HG03064 (cell line): ENCODE results near the gene AGO1.

ENCODE experiments used
- ATAC-seq: cut with Tn5 transposase; IDR thresholded peaks from one replicate; pipeline ENCODE4 v1.9.1; 2021; ENCODE audit warnings: low read depth; ENCODE audit not compliant: unreplicated experiment

Gene AGO1

GRCh38 chr1:35902671-35903070 lies 19.7 kb downstream of the AGO1 start:
- ATAC-seq, result no peak

- no peak for ATAC-seq
These were observed 31.7 kb downstream of the AGO1 start for GRCh38 chr1:35914717-35915116.

GRCh38 chr1:35915693-35916092 lies 32.7 kb downstream of the AGO1 start:
- no peak for ATAC-seq

GRCh38 chr1:35923791-35924221 lies 40.8 kb downstream of the AGO1 start:
- no peak for ATAC-seq

GRCh38 chr1:35924838-35925237 lies 41.8 kb downstream of the AGO1 start:
- no peak for ATAC-seq

- no peak for ATAC-seq
These were observed 42.7 kb downstream of the AGO1 start for GRCh38 chr1:35925741-35926140.

- no peak for ATAC-seq
These were observed 44.5 kb downstream of the AGO1 start for GRCh38 chr1:35927472-35927871.

GRCh38 chr1:35929730-35930592 lies 47.0 kb downstream of the AGO1 start:
- ATAC-seq, result no peak

GRCh38 chr1:35930593-35931445 lies 47.8 kb downstream of the AGO1 start, which contains the start of gene AGO3:
TSS of gene AGO3 (plus strand) at chr1:35931105. CDS start at chr1:35931427, 322 bp downstream.
- peak; percentile 79 for ATAC-seq

GRCh38 chr1:35931446-35932157 lies 48.6 kb downstream of the AGO1 start:
- peak; percentile 41 for ATAC-seq

- ATAC-seq, result no peak
These were observed 49.2 kb downstream of the AGO1 start for GRCh38 chr1:35932158-35932636.

- no peak for ATAC-seq
These were observed 49.9 kb downstream of the AGO1 start for GRCh38 chr1:35932941-35933340.

GRCh38 chr1:35935442-35936388 lies 52.7 kb downstream of the AGO1 start:
- ATAC-seq, result no peak

GRCh38 chr1:35936838-35937237 lies 53.8 kb downstream of the AGO1 start:
- no peak for ATAC-seq

- ATAC-seq, result no peak
These were observed 56.5 kb downstream of the AGO1 start for GRCh38 chr1:35939484-35939883.

GRCh38 chr1:35945327-35945726 lies 62.3 kb downstream of the AGO1 start:
- ATAC-seq, result no peak

- no peak for ATAC-seq
These were observed 64.5 kb downstream of the AGO1 start for GRCh38 chr1:35947547-35947946.

- no peak for ATAC-seq
These were observed 75.5 kb downstream of the AGO1 start for GRCh38 chr1:35958558-35958957.

GRCh38 chr1:35959304-35959703 lies 76.3 kb downstream of the AGO1 start:
- no peak for ATAC-seq

GRCh38 chr1:35962952-35963351 lies 79.9 kb downstream of the AGO1 start:
- ATAC-seq, result no peak
